CD4-positive, alpha-beta T cell treated with Interferon gamma for 1 hour (primary cell): ENCODE results near the gene DTX4.
"Not testable (repeated sequence)": the region's sequence is repeated elsewhere in the genome, so short reads cannot be mapped to it uniquely, and the experiment has no call there.

Experiments used
- DNase-seq: peaks from one replicate; pipeline ENCODE4 v3.0.0-alpha.2; 2020

The DTX4 gene

DNA sequence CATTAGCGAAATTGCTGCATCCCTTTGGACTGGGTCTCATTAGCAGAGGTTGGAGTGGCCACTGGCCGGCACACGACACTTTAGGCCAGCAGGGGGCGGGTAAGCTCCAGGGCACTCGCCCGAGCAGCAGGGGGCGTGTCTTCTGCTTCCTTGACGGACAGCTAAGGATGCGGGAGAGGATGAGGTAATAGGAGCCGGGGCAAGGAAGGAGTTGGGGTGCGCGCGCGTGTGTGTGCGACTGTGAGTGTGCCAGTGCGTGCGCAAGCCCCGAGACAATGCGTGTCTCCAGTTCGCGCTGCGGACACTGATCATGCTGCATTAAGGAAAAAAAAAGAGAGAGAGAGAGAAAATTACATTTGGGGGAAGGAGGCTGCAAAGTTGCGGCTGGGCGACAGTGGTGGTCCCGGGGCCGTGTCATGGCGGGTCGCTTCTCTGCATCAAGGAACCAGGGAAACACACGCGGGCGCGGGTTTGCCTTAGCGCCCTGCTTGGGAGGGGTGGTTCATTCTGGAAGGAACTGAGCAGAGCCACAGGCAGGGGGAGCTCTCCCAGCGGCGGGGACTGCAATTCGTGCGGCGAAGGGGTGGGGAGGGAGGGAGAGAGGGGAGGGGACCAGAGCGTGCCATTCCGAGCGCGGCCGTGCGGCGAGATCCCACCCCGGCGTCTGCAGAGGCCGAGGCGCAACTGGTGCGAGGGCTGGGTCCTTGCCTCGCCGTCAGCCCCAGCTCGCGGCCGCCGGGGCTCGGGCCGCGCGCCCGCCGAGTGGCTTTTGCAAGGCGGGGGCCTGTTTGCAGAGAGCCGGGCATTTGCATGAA, at the start of gene DTX4:
DTX4 (plus strand) TSS at position 625 of the 815 bp plus-strand sequence. CDS start 464 bp downstream, outside the sequence.
- peak; percentile 84 for DNase-seq

DNA sequence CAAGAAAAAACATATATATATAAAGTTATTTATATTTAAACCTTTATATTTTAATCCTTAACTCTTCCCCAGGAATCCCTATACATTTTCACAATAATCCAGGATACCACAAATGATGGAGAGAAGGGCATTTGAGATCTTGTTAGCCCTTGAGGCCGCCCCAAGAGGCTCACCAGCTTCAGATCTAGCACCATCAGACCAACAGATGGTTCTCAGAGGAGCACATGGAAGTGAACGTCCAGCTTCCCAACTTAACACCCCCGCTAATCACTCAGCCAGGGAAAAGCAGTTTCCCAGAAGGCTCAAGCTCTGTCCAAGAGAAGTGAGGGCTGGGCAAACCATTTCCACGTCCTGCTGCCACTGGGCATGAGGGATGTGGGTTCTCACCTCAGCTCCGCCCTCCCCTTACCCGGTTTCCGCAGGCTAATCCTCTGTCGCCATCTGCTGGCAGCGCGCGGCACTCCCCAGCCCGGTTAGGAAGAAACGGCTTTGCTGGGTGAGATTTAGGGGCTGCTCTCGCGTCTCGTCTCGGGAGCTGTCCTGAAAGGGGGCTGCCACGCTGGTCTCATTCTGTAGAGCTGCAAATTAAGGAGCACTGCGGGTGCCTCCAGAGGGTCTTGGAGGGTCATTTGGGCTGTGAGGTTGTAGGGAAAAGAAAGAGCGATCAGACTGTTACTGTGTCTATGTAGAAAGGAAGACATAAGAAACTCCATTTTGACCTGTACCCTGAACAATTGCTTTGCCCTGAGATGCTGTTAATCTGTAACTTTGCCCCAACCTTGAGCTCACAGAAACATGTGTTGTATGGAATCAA, 36.1 kb upstream of the DTX4 start:
- peak; percentile 81 for DNase-seq

DNA sequence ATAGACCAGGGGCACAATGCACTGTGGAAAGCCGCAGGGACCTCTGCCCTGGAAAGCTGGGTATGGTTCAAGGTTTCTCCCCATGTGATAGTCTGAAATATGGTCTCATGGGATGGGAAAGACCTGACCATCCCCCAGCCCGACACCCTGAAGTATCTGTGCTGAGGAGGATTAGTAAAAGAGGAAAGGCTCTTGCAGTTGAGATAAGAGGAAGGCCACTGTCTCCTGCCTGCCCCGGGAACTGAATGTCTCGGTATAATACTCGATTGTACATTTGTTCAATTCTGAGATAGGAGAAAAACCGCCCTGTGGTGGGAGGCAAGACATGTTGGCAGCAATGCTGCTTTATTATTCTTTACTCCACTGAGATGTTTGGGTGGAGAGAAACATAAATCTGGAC, 35.4 kb upstream of the DTX4 start:
- not testable (repeated sequence) for DNase-seq

DNA sequence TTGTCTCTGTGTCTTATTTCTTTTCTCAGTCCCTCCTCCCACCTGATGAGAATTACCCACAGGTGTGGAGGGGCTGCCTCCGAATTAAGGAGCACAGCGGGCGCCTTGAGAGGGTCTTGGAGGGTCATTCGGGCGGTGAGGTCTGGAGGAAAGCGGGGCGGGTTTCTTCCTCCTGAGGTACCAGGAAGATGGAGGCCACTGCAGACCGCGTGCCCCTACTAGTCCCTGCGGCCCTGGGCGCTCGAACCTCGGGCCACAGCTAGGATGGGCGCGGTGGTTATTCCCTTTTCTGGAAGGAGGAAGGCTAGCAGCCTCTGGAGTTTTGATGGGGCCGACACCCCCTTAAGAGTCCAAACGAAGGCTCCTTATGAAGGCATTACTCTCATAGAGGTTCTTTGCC, 34.7 kb upstream of the DTX4 start:
- DNase-seq, result no peak

DNA sequence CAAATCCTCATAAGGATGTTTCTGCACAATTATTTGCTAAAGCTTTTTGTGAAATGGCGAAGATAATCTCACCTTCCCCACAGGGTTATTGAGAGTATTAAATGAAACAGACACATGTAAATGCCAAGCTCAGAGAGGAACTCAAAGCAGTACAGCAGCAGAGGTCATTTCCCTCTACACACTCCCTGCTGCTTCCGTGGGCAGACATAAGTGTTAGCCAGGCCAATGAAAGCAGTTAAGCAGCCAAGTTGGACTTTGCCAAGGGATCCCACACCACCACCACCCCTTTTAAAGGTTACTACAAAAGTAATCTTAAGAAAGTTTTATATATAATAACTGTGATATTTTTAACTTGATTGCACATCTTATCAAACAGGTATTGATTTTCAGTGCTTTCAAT, 33.3 kb upstream of the DTX4 start:
- no peak for DNase-seq

DNA sequence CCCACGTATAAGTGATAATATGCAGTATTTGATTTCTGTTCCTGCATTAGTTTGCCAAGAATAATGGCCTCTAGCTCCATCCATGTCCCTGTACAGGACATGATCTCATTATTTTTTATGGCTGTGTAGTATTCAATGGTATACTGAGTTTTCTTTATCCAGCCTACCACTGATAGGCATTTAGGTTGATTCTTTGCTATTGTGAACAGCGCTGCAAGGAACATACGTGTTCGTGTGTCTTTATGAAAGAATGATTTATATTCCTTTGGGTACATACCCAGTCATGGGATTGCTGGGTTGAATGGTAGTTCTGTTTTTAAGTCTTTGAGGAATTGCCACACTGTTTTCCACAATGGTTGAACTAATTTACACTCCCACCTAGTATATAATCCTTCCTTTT, 30.7 kb upstream of the DTX4 start:
- DNase-seq, result no peak

DNA sequence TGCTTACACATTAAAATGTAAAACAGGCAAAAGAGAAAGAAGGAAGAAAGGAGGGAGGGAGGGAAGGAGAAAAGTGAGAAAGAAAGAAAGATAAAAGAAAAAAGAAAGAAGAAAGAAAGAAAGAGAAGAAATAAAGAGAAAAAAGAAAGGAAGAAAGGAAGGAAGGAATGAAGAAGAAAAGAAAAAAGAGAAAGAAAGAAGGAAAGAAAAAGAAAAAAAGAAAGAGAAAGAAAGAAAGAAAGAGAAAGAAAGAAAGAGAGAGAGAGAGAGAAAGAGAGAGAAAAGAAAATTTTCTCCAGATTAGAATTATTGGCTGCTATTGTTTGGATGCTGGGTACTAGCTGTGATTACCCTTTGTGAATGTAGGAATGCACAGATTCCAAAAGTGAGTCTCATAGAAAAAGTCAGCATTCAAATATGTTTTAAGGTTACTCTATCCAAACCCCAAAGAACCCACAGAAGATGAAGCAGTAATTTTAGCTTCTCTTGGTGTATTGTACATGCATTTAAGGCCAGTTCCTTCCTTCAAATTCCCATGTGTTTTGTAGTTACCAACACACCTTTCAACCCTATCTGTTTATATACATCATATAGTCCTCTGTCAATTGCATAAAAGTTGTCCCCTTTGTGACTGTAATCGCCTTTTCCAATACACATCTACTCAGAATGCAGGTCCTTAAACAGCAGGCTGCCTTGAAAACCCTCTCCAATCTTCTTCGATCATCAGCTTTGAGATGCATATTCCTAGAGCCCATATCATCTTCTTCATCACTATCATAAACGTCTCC, 30.1 kb upstream of the DTX4 start:
- DNase-seq, result no peak

DNA sequence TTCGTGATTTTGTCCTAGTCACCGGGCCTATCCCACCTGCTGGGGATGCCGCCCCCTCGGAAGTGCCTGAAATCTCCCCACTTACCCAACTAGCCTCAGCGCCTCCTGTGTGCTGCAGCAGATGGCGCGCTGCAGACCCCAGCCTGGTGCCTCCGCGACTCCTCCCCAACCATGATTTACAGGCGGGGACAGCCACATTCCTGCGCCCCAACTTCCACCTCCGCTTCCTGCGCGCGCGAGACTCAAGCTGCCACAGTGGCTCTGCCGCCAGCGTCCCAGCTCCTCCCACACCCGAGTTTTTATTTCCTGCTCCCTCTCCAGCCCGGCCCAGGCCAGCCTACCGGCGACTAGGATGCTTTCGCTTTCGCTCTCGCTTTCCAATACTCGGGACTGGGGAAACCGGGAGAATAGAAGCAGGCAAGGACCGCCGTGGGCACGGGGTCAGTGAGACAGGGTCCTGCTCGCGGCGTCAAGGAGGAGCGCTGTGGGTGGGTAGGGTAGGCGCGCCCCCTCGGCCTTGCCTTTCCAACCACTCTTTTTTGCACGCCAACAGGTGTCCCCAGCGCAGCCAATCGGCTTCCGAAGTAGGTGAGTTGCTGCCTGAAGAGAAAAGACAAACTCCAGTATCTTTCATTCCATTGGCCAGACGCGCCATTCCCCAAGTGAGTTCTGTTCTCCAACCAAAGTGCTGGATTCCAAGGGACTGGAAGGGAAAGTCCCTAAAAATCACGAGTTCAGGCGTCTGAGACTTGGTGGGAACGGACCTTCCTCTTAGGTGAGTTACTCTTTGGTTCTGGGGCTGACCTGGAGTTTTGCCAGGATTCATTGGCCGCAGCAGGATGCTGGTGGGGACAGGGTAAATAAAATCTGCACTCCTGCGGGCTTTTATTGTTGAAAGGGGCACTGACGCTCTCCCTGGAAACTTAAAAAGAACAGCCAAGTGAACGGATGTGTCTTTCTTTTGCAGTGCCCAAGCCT, 29.1 kb upstream of the DTX4 start, which contains the start of gene FAM111A:
FAM111A (plus strand) TSS at position 327 of the 978 bp plus-strand sequence. CDS start 6,017 bp downstream, outside the sequence.
- peak; percentile 83 for DNase-seq

DNA sequence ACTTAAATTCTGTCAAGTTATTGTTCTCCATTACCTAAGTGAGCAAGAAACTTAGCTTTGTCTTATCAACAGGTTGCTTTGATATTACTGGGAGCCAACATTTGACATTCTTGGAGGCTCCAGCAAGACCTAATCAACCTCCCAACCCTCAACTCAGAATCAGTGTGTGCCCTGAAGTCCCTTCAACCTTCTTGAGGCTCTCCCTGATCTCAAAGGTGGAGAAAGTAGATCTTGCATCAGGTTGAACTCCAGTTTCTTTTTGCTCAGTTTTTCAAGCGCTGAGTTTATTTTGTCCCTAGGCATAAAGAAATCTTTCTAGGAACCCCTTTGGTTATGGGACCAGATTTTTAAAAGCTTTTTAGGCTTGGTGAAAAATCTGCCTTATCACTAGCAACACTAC, 27.8 kb upstream of the DTX4 start:
- DNase-seq, result no peak

DNA sequence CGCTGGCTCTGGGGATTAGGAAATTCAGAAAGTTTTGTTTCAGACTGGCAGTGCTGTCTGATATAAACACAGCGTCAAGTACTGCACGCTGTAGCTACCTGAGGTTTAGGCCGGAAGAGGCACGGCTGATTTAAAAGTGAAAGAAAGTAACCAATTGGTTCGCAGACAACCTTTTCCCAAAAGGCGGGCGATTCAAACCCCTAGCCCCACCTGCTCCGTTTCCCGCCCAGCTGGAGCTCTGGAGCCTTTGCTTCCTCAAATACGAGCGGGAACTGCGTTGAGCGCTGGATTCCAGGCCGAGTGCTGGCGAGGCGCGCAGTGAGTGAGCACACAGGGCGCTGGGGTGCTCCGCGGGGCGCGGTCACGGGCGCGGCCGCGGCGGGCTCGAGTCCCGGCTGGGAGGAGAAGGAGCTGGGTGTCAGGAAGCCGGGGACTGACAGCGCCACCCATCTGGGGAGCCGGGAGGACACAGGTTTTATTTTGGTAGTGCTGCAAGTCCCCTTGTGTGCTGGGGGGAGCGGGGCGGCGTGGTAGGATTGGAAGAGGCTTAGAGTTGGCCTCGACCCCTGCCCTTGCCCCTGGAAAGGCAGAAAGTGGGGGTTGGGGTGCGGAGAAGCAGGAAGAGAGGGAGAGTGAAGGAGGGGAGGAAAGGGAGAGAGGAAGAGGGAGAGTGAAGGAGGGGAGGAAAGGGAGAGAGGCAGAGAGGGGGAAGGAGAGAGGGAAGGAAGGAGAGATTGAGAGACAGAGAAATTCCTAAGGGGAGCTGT, 27.2 kb upstream of the DTX4 start:
- peak; percentile 73 for DNase-seq

DNA sequence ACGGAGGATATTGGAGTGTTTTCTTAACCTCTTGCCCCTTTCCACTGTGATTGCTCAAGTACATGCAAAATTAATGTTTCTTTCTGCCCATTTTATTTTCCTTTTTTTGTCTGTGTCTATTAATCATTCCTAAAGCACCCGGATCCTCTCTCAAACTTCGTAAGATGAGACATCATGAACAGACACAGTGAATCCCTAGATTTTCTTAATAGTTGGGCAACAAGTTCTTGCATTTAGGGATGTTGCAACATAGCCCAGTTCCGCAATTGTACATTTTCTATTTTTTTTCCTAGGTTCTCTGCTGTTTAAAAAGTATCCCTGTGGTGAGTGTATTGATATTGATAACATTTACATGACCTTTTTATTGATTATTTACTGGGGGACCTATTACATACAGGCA, 26.4 kb upstream of the DTX4 start:
- no peak for DNase-seq

DNA sequence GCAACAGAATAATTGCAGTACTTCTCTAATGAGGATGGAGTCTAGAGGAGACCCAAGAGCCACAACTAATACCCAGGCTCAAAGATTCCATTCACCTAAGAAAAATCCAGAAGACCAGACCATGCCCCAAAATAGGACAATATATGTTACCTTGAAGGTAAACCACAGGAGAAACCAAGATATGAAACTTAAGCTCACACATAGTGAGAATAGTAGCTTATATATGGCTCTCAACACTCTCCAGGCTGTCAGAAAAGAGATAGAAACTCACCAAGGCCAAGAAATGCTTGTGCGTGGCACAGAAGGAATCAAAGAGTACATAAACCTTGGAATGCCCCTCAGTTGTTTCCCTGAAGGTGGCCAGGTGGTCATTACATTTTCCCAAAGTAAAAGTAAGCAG, 20.2 kb upstream of the DTX4 start:
- no peak for DNase-seq

DNA sequence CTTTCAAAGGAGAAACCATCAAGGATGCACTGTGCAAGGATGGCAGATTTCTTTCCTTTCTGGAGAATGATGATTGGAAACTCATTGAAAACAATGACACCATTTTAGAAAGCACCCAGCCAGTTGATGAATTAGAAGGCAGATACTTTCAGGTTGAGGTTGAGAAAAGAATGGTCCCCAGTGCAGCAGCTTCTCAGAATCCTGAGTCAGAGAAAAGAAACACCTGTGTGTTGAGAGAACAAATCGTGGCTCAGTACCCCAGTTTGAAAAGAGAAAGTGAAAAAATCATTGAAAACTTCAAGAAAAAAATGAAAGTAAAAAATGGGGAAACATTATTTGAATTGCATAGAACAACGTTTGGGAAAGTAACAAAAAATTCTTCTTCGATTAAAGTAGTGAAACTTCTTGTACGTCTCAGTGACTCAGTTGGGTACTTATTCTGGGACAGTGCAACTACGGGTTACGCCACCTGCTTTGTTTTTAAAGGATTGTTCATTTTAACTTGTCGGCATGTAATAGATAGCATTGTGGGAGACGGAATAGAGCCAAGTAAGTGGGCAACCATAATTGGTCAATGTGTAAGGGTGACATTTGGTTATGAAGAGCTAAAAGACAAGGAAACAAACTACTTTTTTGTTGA, 19.5 kb upstream of the DTX4 start:
- no peak for DNase-seq

DNA sequence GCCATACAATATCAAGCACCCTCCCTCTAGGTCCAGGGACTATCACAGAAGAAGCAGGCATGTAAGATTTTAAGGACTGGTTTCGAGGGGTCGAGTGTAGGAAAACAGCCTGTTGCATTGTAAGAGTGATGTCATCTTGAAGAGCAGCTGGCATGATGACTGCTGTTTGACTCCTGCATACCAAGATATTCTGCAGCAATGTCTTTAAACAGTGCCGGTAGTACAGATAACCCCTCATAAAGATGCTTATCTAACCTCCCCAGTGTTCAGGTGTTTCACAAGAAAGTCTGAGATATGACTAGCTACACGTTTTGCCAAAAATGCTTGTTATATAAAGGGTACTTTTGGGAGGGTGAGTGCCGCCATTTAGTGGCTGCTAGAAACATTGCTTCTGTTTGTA, 17.3 kb upstream of the DTX4 start:
- DNase-seq, result no peak

DNA sequence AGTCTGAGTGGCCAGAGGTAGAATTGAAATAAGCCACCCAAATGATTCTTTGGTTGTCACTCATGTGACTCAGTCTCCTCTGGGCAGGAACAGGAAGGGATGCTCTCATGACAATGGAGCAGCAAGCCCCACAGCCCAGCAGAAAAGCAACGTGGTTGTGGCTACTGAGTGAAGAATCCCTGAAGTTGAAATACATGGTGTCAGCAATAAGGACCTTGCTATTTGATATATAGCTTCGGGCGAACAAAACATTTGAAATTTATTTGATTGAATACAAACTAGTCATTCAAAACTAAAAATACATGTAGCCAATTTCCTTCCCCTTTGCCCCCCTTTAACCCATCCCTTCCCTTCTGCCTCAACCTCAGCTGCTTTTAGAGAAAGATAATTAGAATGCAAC, 14.5 kb upstream of the DTX4 start:
- no peak for DNase-seq

DNA sequence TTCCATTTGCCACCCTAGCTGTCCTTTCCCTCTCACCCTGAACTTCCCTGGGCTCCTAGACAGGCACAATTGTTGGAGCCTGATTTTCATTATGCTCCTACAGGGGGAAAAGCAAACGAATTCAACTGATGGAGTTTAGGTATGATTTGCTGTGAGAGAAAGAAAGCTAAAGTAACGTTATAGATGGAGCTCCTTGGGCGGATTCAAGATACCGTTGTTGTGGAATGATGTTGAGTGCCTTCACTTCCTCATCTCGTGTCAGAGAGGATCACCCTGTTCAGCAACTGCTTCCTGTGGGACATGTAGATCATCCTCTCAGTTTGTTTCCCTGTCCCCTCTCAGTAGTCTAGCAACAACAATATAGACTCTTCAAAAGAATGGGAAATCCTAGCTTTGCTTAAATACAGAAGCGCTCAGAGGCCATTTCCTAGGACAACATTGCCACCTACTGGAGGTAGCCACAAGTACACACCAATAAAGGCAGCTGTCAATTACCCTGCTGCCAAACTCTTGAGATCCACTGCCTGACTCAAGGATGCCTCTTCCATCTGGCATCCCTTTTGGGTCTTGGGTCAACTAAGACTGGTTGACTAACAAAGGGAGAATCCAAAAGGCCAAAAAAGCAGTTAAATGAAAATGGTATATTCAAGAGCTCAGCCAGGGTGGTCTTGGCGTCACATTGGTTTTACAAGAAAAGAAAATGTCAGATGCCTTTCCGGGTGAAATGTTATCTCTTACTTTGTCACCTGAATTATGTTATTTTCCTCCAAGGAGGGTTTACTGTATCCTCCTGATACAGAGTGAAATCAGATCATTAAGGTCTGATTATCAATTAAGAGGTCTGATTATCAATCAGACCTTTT, 13.5 kb upstream of the DTX4 start:
- DNase-seq, result peak; percentile 66

DNA sequence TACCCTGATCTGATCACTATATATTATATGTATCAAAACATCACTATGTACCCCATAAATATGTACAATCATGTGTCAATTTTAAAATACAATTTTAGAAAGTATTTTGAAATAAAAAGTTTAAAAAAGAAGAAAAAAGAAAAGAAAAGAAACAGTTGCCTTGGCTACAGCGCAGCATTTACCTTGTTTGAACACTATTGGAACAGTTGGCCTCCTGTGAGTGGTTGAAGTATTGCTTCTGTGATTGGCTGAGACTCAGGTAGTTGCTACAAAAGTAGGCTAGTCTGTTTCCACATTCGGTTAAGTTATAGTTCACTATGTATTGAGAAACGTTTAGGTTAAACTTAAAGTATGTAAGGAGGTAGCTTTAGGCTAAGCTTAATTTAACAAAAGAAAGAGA, 7.9 kb upstream of the DTX4 start:
- no peak for DNase-seq

DNA sequence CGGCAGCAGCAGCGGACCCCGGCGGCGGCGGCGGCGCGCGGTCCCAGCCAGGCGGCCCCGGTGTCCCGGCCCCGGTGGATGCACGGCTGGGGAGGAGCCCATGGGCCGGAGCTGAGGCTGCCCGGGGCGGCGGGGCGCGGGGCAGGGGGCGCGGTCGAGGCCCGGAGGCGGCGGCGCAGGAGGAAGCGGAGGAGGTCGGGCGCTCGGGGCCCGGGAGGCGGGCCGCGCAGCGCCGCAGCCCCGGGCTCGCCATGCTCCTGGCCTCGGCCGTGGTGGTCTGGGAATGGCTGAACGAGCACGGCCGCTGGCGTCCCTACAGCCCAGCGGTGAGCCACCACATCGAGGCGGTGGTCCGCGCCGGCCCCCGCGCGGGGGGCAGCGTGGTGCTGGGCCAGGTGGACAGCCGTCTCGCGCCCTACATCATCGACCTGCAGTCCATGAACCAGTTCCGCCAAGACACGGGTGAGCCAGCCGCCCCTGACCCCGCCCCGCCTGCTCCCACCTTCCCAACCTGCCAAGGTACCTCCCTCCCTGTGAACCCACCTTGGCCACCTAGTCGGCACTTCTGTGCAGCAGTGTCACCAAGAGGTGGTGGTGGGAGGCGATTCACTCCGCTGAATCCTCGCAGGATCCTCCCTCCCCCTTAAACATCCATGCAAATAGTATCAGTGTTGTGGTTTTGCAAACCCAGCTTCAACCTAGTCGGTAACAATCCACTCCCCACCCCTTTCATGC, 580 bp downstream of the DTX4 start:
- peak; percentile 25 for DNase-seq
